IMR-90 (cell line): ENCODE results near the gene HOXD3.

Experiments
- CEBPB ChIP-seq: IDR thresholded peaks from 2 replicates; pipeline ENCODE4 v1.6.1; 2012; ENCODE audit warnings: low read depth, low read length, improper control_type of control experiment
- CHD1 ChIP-seq: IDR thresholded peaks from 2 replicates; pipeline ENCODE4 v1.6.1; 2012; ENCODE audit warnings: low read depth, low read length, improper control_type of control experiment
- CTCF ChIP-seq: conservative IDR thresholded peaks from 2 replicates; pipeline ENCODE4 v1.5.1; 2012; ENCODE audit warnings: mild to moderate bottlenecking, low read depth, low read length, improper control_type of control experiment
- MAFK ChIP-seq: IDR thresholded peaks from 2 replicates; pipeline ENCODE4 v1.6.1; 2012; ENCODE audit warnings: low read depth, low read length, improper control_type of control experiment
- MAZ ChIP-seq: IDR thresholded peaks from 2 replicates; pipeline ENCODE4 v1.6.1; 2012; ENCODE audit warnings: low read depth, mild to moderate bottlenecking, low read length, improper control_type of control experiment, moderate library complexity, borderline replicate concordance
- MXI1 ChIP-seq: IDR thresholded peaks from 2 replicates; pipeline ENCODE4 v1.6.1; 2012; ENCODE audit warnings: low read depth, mild to moderate bottlenecking, low read length, moderate library complexity, borderline replicate concordance
- POLR2A ChIP-seq: IDR thresholded peaks from 2 replicates; pipeline ENCODE4 v1.6.1; 2012; ENCODE audit warnings: mild to moderate bottlenecking, low read depth, low read length
- RAD21 ChIP-seq: IDR thresholded peaks from 2 replicates; pipeline ENCODE4 v1.6.1; 2012; ENCODE audit warnings: low read length, improper control_type of control experiment
- SMC3 ChIP-seq: fragments of 150-350 bp; IDR thresholded peaks from 2 replicates; pipeline ENCODE4 v1.6.1; 2016; ENCODE audit warnings: low read depth, mild to moderate bottlenecking, antibody characterized with exemption, low read length, moderate library complexity
- TF ChIP-seq, protein P1 (sequence below): fragments of 150-350 bp; IDR thresholded peaks from 2 replicates; pipeline ENCODE4 v1.6.1; 2017; ENCODE audit warnings: mild to moderate bottlenecking, antibody characterized with exemption, low read length, low read depth

DNA sequence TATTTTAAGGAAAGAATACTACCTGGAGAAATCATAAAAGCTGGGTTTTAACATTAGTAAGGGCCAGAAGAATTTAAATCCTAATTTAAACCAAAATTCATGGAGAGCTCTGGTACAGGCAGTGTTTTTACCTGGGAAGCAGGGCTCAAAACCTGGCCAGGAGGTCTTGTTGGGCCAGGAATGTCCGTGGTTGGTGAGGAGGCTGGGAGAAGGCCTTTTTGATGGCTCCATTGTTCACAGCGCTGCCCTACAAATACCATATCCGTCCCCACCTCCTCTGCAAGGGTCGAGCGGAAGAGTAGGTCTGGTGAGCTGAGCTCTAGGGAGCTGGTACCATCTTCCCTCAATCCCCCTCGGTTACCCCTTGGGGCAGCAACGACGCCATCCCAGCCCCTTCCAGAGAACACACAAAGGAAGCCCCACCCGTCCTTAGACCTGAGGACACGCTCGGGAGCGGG, 20.5 kb downstream of the HOXD3 start:
- no peak for TF ChIP-seq POLR2A
- no peak for TF ChIP-seq SMC3
- no peak for TF ChIP-seq CTCF
- TF ChIP-seq MAZ: no peak
- TF ChIP-seq RAD21: no peak
- TF ChIP-seq MAFK: no peak
- TF ChIP-seq MXI1: no peak
- no peak for TF ChIP-seq CEBPB
- no peak for TF ChIP-seq CHD1
- TF ChIP-seq, protein P1, sequence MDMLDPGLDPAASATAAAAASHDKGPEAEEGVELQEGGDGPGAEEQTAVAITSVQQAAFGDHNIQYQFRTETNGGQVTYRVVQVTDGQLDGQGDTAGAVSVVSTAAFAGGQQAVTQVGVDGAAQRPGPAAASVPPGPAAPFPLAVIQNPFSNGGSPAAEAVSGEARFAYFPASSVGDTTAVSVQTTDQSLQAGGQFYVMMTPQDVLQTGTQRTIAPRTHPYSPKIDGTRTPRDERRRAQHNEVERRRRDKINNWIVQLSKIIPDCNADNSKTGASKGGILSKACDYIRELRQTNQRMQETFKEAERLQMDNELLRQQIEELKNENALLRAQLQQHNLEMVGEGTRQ: no peak
